HEK293 (cell line): Measurements from ENCODE around the gene QSOX1.

ENCODE experiments used
- CTCF ChIA-PET: fragments of 350-600 bp; formaldehyde crosslinking; extraction: SDS; loops from one replicate; lab custom pipeline; 2021; ENCODE audit warnings: antibody characterized with exemption; lab: Yijun Ruan, JAX
- POLR2A ChIA-PET: fragments of 300-600 bp; formaldehyde crosslinking; extraction: SDS; loops from one replicate; lab custom pipeline; 2020; ENCODE audit warnings: antibody characterized with exemption, inconsistent platforms; lab: Yijun Ruan, JAX
- H3K27ac ChIP-seq: fragments of 200-500 bp; sonication (Bioruptor generic); 2 replicates; pipeline ENCODE4 v1.5.1; 2014; ENCODE audit warnings: low read depth, low read length, control low read depth, inconsistent platforms; ENCODE audit errors: extremely low read depth
- H3K36me3 ChIP-seq, 2 experiments: fragments of 200-500 bp in 1 of 2; sonication (Bioruptor generic) in 1 of 2; 1 replicate in 1 of 2; 2 replicates in 1 of 2; pipeline ENCODE4 v1.5.1; 2014 to 2017; ENCODE audit warnings: inconsistent platforms in 2 of 2, low read length in 2 of 2; ENCODE audit not compliant: control insufficient read depth in 2 of 2, insufficient read depth in 1 of 2
- H3K4me1 ChIP-seq: fragments of 200-500 bp; sonication (Bioruptor generic); 2 replicates; pipeline ENCODE4 v1.5.1; 2014; ENCODE audit warnings: mild to moderate bottlenecking, low read length, inconsistent platforms; ENCODE audit not compliant: control insufficient read depth, insufficient read depth
- H3K4me3 ChIP-seq: 2 replicates; pipeline ENCODE4 v1.5.1; 2011; ENCODE audit warnings: low read depth, mild to moderate bottlenecking, control low read depth, low read length, moderate library complexity
- H3K9me3 ChIP-seq: fragments of 200-500 bp; sonication (Bioruptor generic); 2 replicates; pipeline ENCODE4 v1.5.1; 2014; ENCODE audit warnings: low read depth, low read length, inconsistent platforms; ENCODE audit not compliant: control insufficient read depth, insufficient read depth
- BCL11B ChIP-seq: fragments of 450-650 bp; formaldehyde crosslinking; IDR thresholded peaks from 2 replicates; pipeline ENCODE4 v1.5.1; 2016; ENCODE audit warnings: low read depth, missing biosample characterization, missing genetic modification characterization
- PRDM10 ChIP-seq: fragments of 450-650 bp; formaldehyde crosslinking; IDR thresholded peaks from 2 replicates; pipeline ENCODE4 v1.5.1; 2016; ENCODE audit warnings: missing biosample characterization, missing genetic modification characterization
- REPIN1 ChIP-seq: fragments of 450-650 bp; formaldehyde crosslinking; IDR thresholded peaks from 2 replicates; pipeline ENCODE4 v1.5.1; 2017; ENCODE audit warnings: missing biosample characterization, missing genetic modification characterization, low read depth
- SETDB1 ChIP-seq: IDR thresholded peaks from one replicate; pipeline ENCODE4 v1.6.1; 2017; ENCODE audit warnings: mild to moderate bottlenecking, low read length, moderate library complexity, mixed read lengths; ENCODE audit not compliant: insufficient read length
- ZFHX2 ChIP-seq: fragments of 450-650 bp; formaldehyde crosslinking; conservative IDR thresholded peaks from 2 replicates; pipeline ENCODE4 v1.5.1; 2016; ENCODE audit warnings: missing biosample characterization, missing genetic modification characterization
- ZFP41 ChIP-seq: fragments of 450-650 bp; formaldehyde crosslinking; IDR thresholded peaks from 2 replicates; pipeline ENCODE4 v1.5.1; 2016; ENCODE audit warnings: missing biosample characterization, missing genetic modification characterization, borderline replicate concordance
- ZFP69B ChIP-seq: fragments of 450-650 bp; formaldehyde crosslinking; IDR thresholded peaks from 2 replicates; pipeline ENCODE4 v1.5.1; 2016; ENCODE audit warnings: missing biosample characterization, missing genetic modification characterization
- ZIC2 ChIP-seq: fragments of 450-650 bp; formaldehyde crosslinking; IDR thresholded peaks from 2 replicates; pipeline ENCODE4 v1.5.1; 2016; ENCODE audit warnings: missing biosample characterization, missing genetic modification characterization
- ZNF157 ChIP-seq: fragments of 450-650 bp; formaldehyde crosslinking; IDR thresholded peaks from 2 replicates; pipeline ENCODE4 v1.5.1; 2016; ENCODE audit warnings: missing biosample characterization, missing genetic modification characterization
- ZNF362 ChIP-seq: fragments of 450-650 bp; formaldehyde crosslinking; IDR thresholded peaks from 2 replicates; pipeline ENCODE4 v1.5.1; 2016; ENCODE audit warnings: missing biosample characterization, missing genetic modification characterization
- ZNF510 ChIP-seq: fragments of 450-650 bp; formaldehyde crosslinking; IDR thresholded peaks from 2 replicates; pipeline ENCODE4 v1.5.1; 2018; ENCODE audit warnings: mild to moderate bottlenecking, missing genetic modification characterization, missing biosample characterization; ENCODE audit not compliant: insufficient replicate concordance
- ZNF518A ChIP-seq: fragments of 450-650 bp; formaldehyde crosslinking; conservative IDR thresholded peaks from 2 replicates; pipeline ENCODE4 v1.5.1; 2016; ENCODE audit warnings: low read depth, missing biosample characterization, missing genetic modification characterization
- ZNF548 ChIP-seq: fragments of 450-650 bp; formaldehyde crosslinking; IDR thresholded peaks from 2 replicates; pipeline ENCODE4 v1.5.1; 2016; ENCODE audit warnings: missing biosample characterization, missing genetic modification characterization
- ZNF549 ChIP-seq: fragments of 450-650 bp; IDR thresholded peaks from 2 replicates; pipeline ENCODE4 v1.5.1; 2018; ENCODE audit warnings: missing biosample characterization, missing genetic modification characterization, mild to moderate bottlenecking, inconsistent platforms, moderate library complexity
- ZNF701 ChIP-seq: fragments of 450-650 bp; formaldehyde crosslinking; IDR thresholded peaks from 2 replicates; pipeline ENCODE4 v1.5.1; 2016; ENCODE audit warnings: missing biosample characterization, missing genetic modification characterization
- ZNF830 ChIP-seq: fragments of 450-650 bp; IDR thresholded peaks from 2 replicates; pipeline ENCODE4 v1.5.0; 2018; ENCODE audit warnings: missing biosample characterization, missing genetic modification characterization, low read depth, mild to moderate bottlenecking, moderate library complexity

QSOX1 gene

GRCh38 chr1:180204231-180204630 lies 49.6 kb downstream of the QSOX1 start:
- TF ChIP-seq ZIC2 (tag by site-specific recombination) (peak; percentile 22; the same call in 1 of the 2 replicates), ZNF510 (tag by site-specific recombination) (no peak)
- TF ChIP-seq, all 188 proteins: peak for 1
- Histone ChIP-seq H3K4me3 (no peak overlapping the region), H3K4me1 (no peaks in the 10 kb centered on the region), H3K27ac (no peak overlapping the region), H3K36me3 (no peaks in the 10 kb centered on the region), H3K9me3 (no peaks in the 10 kb centered on the region)
- POLR2A ChIA-PET: no interaction called here
- CTCF ChIA-PET: no interaction called here

GRCh38 chr1:180206581-180206980 lies 51.9 kb downstream of the QSOX1 start:
- ChIA-PET POLR2A (no interaction called here), CTCF (interaction anchor here (1.2 to 1.3 kb wide), 2 partner anchors 18 to 26 kb away, joined by 3 to 4 read pairs; no protein-coding TSS in a partner anchor)
- H3K27ac ChIP-seq: no peak overlapping the region

GRCh38 chr1:180208264-180208663 lies 53.6 kb downstream of the QSOX1 start:
- H3K4me3 ChIP-seq: no peak overlapping the region
- TF ChIP-seq ZNF701 (tag by site-specific recombination): no peak
- no peak for TF ChIP-seq ZFHX2 (tag by site-specific recombination)
- TF ChIP-seq ZFP41 (tag by site-specific recombination): no peak
- no peak for TF ChIP-seq SETDB1
- TF ChIP-seq ZNF549 (tag by site-specific recombination): no peak
- TF ChIP-seq ZNF518A (tag by site-specific recombination): no peak
- no peak for TF ChIP-seq ZNF362 (tag by site-specific recombination)
- ChIA-PET CTCF (no interaction called here), POLR2A (no interaction called here)
- no peaks in the 10 kb centered on the region for H3K9me3 ChIP-seq
- no peaks in the 10 kb centered on the region for H3K36me3 ChIP-seq
- H3K27ac ChIP-seq: no peak overlapping the region
- no peaks in the 10 kb centered on the region for H3K4me1 ChIP-seq

More at GRCh38 chr1:180206581-180206980, 51.9 kb downstream of the QSOX1 start:
- Histone ChIP-seq H3K4me1 (no peaks in the 10 kb centered on the region), H3K4me3 (no peak overlapping the region), H3K9me3 (no peaks in the 10 kb centered on the region), H3K36me3 (no peaks in the 10 kb centered on the region)
- no peak for TF ChIP-seq ZNF548 (tag by site-specific recombination)
- no peak for TF ChIP-seq ZFP69B (tag by site-specific recombination)
- no peak for TF ChIP-seq ZNF830 (tag by site-specific recombination)
- no peak for TF ChIP-seq BCL11B (tag by site-specific recombination)
- TF ChIP-seq ZNF157 (tag by site-specific recombination): no peak
- no peak for TF ChIP-seq PRDM10 (tag by site-specific recombination)
- TF ChIP-seq REPIN1 (tag by site-specific recombination): no peak
